HepG2 (cell line): Measurements from ENCODE around the gene IAPP. TPM values are rescaled to one million over a fixed set of nuclear protein-coding genes. Genes with fewer than 3 reads are reported as not detected.

ENCODE experiments used
- ATAC-seq: fragments of 200-7000 bp; cut with Tn5 transposase; 3 replicates; pipeline ENCODE4 v1.9.1; 2020; ENCODE audit warnings: mild to moderate bottlenecking, moderate library complexity
- BruUV-seq: library from RNA; stranded (reverse); fragments of 400-500 nt; replicated peaks from 2 replicates; lab custom pipeline; 2021; lab: Mats Ljungman, UMichigan
- CTCF ChIA-PET: fragments of 300-600 bp; formaldehyde crosslinking; extraction: SDS; loops from one replicate; lab custom pipeline; 2021; ENCODE audit warnings: low total read pairs, inconsistent platforms, low intra/inter-chr PET ratio; lab: Yijun Ruan, JAX
- POLR2A ChIA-PET: fragments of 350-600 bp; sonication (Branson Sonifier 250); formaldehyde crosslinking; loops from one replicate; lab custom pipeline; 2020; ENCODE audit warnings: antibody characterized with exemption, inconsistent platforms; lab: Yijun Ruan, JAX
- DNase-seq: peaks from one replicate; pipeline ENCODE4 v3.0.0-alpha.2; 2015; ENCODE audit warnings: low spot score
- FAIRE-seq: peaks from 3 replicates; lab custom pipeline; 2011; peaks lifted over from hg19 to GRCh38; lab: Jason Lieb, UNC
- H2AFZ ChIP-seq: one replicate; pipeline ENCODE4 v1.6.1; 2011; ENCODE audit warnings: low read length, inconsistent platforms
- H3K27ac ChIP-seq: fragments of 300-600 bp; 3 replicates; pipeline ENCODE4 v1.8.0; 2011; ENCODE audit warnings: mixed run types, mild to moderate bottlenecking, mixed read lengths, low read length, inconsistent platforms; ENCODE audit not compliant: insufficient read depth; ENCODE audit errors: extremely low read length
- H3K27me3 ChIP-seq, 2 experiments: fragments of 200-600 bp in 1 of 2; 2 replicates in 1 of 2; 3 replicates in 1 of 2; pipeline versions ENCODE4 v1.6.0 to v1.8.0; 2011; ENCODE audit warnings: low read length in 2 of 2, mild to moderate bottlenecking in 2 of 2, moderate library complexity in 2 of 2, inconsistent platforms in 1 of 2; ENCODE audit not compliant: insufficient read depth in 2 of 2, control insufficient read depth in 1 of 2
- H3K36me3 ChIP-seq, 2 experiments: fragments of 200-600 bp in 1 of 2; replicated peaks in 1 of 2; 2 replicates in 1 of 2; 3 replicates in 1 of 2; pipeline versions ENCODE4 v1.5.1 to v1.8.0; 2011; ENCODE audit warnings: low read length in 2 of 2, inconsistent platforms in 1 of 2; ENCODE audit not compliant: insufficient read depth in 2 of 2, control insufficient read depth in 1 of 2
- H3K4me1 ChIP-seq: 2 replicates; pipeline ENCODE4 v1.5.1; 2012; ENCODE audit warnings: low read length, inconsistent platforms; ENCODE audit not compliant: insufficient read depth
- H3K4me2 ChIP-seq: 2 replicates; pipeline ENCODE4 v1.6.0; 2011; ENCODE audit warnings: low read depth, low read length, inconsistent platforms
- H3K4me3 ChIP-seq, 3 experiments: fragments of 200-600 bp in 1 of 3; sonication (generic), shearing (Covaris generic) in 1 of 3; replicated peaks in 1 of 3; 2 replicates each; pipeline ENCODE4 v1.5.1; 2011 to 2016; ENCODE audit warnings: low read length in 3 of 3, inconsistent platforms in 2 of 3, low read depth in 2 of 3, mild to moderate bottlenecking in 2 of 3, control low read depth in 1 of 3, mixed read lengths in 1 of 3; ENCODE audit not compliant: insufficient read depth in 1 of 3
- H3K79me2 ChIP-seq: one replicate; pipeline ENCODE4 v1.6.1; 2011; ENCODE audit warnings: low read length, inconsistent platforms; ENCODE audit not compliant: insufficient read depth
- H3K9ac ChIP-seq: 2 replicates; pipeline ENCODE4 v1.6.0; 2011; ENCODE audit warnings: mild to moderate bottlenecking, low read depth, low read length, inconsistent platforms; ENCODE audit not compliant: insufficient read depth
- H3K9me3 ChIP-seq: 2 replicates; pipeline ENCODE4 v1.5.1; 2012; ENCODE audit warnings: mild to moderate bottlenecking, low read length
- H4K20me1 ChIP-seq: 2 replicates; pipeline ENCODE4 v1.6.0; 2011; ENCODE audit warnings: inconsistent platforms, mild to moderate bottlenecking, low read length, moderate library complexity; ENCODE audit not compliant: insufficient read depth
- AKAP8 ChIP-seq: sonication (generic); formaldehyde crosslinking; IDR thresholded peaks from 2 replicates; pipeline ENCODE4 v1.5.1; 2020; ENCODE audit warnings: mild to moderate bottlenecking, missing genetic modification reagents
- DRAP1 ChIP-seq: IDR thresholded peaks from 2 replicates; pipeline ENCODE4 v1.6.1; 2016; ENCODE audit warnings: missing genetic modification reagents, missing compliant biosample characterization
- FOXC1 ChIP-seq: sonication (generic); formaldehyde crosslinking; IDR thresholded peaks from 2 replicates; pipeline ENCODE4 v1.8.0; 2022; ENCODE audit warnings: mild to moderate bottlenecking, missing genetic modification reagents, borderline replicate concordance
- FOXJ3 ChIP-seq: sonication (generic); formaldehyde crosslinking; IDR thresholded peaks from 2 replicates; pipeline ENCODE4 v1.4.0; 2020; ENCODE audit warnings: missing genetic modification reagents, mild to moderate bottlenecking, borderline replicate concordance
- FOXP1 ChIP-seq, 2 experiments: fragments of 450-650 bp in 1 of 2; IDR thresholded peaks; 2 replicates each; pipeline ENCODE4 v1.6.1; 2017 to 2018; ENCODE audit warnings: antibody characterized with exemption in 1 of 2
- FOXP4 ChIP-seq: sonication (generic); formaldehyde crosslinking; IDR thresholded peaks from 2 replicates; pipeline ENCODE4 v1.4.0; 2020; ENCODE audit warnings: missing genetic modification reagents
- GATAD1 ChIP-seq: IDR thresholded peaks from 2 replicates; pipeline ENCODE4 v1.6.1; 2016; ENCODE audit warnings: missing genetic modification reagents, missing compliant biosample characterization
- MAF1 ChIP-seq: sonication (generic); formaldehyde crosslinking; IDR thresholded peaks from 2 replicates; pipeline ENCODE4 v1.5.0; 2020; ENCODE audit warnings: missing genetic modification reagents, borderline replicate concordance
- MIER2 ChIP-seq: IDR thresholded peaks from 2 replicates; pipeline ENCODE4 v1.6.1; 2016; ENCODE audit warnings: missing biosample characterization, missing genetic modification reagents
- MIXL1 ChIP-seq: IDR thresholded peaks from 2 replicates; pipeline ENCODE4 v1.6.1; 2016
- NBN ChIP-seq: fragments of 450-650 bp; conservative IDR thresholded peaks from 2 replicates; pipeline ENCODE4 v1.6.1; 2017
- NCOA2 ChIP-seq: sonication (generic); formaldehyde crosslinking; IDR thresholded peaks from 2 replicates; pipeline ENCODE4 v1.8.0; 2022; ENCODE audit warnings: inconsistent platforms
- NFE2 ChIP-seq: sonication (generic); formaldehyde crosslinking; IDR thresholded peaks from 2 replicates; pipeline ENCODE4 v1.4.0; 2020; ENCODE audit warnings: missing genetic modification reagents
- RXRB ChIP-seq: IDR thresholded peaks from 2 replicates; pipeline ENCODE4 v1.6.1; 2016; ENCODE audit warnings: borderline replicate concordance, missing genetic modification reagents, missing compliant biosample characterization
- SKI ChIP-seq: fragments of 450-650 bp; IDR thresholded peaks from one replicate; pipeline ENCODE4 v1.6.1; 2018; ENCODE audit warnings: mild to moderate bottlenecking; ENCODE audit not compliant: partially characterized antibody
- SOX5 ChIP-seq: IDR thresholded peaks from 2 replicates; pipeline ENCODE4 v1.6.1; 2016; ENCODE audit warnings: borderline replicate concordance
- SOX6 ChIP-seq, 2 experiments: fragments of 450-650 bp in 1 of 2; sonication (generic) in 1 of 2; formaldehyde crosslinking in 1 of 2; IDR thresholded peaks; 2 replicates each; pipeline versions ENCODE4 v1.4.0 to v1.6.1; 2017 to 2020; ENCODE audit warnings: antibody characterized with exemption in 1 of 2, mild to moderate bottlenecking in 1 of 2, missing genetic modification reagents in 1 of 2
- SRSF1 ChIP-seq: fragments of 200-400 bp; formaldehyde crosslinking; optimal IDR thresholded peaks from 2 replicates; pipeline ENCODE3; 2017; ENCODE audit warnings: mild to moderate bottlenecking, low read depth, low read length, moderate library complexity
- TEF ChIP-seq: sonication (generic); formaldehyde crosslinking; IDR thresholded peaks from 2 replicates; pipeline ENCODE4 v1.5.0; 2020; ENCODE audit warnings: missing genetic modification reagents
- ZBTB14 ChIP-seq: sonication (generic); formaldehyde crosslinking; IDR thresholded peaks from 2 replicates; pipeline ENCODE4 v1.4.0; 2020; ENCODE audit warnings: missing genetic modification reagents
- WGBS: methylation state at CpG from one replicate; pipeline ENCODE4 v1.1.6; 2017; ENCODE audit warnings: low lambda C conversion rate; 5-methylcytosine and 5-hydroxymethylcytosine counted together
- in situ Hi-C: cut with HindIII; loops from 2 replicates; pipeline ENCODE4 v1.10.0; 2017; ENCODE audit warnings: low pct_unique_long_range_greater_than_20kb; ENCODE audit not compliant: extremely low pct_ligation_motif_present
- intact Hi-C: fragments of 100-400 bp; cut with micrococcal nuclease; formaldehyde crosslinking; loops from one replicate; pipeline ENCODE4 v1.10.0; 2022; ENCODE audit not compliant: unreplicated experiment
- polyA plus RNA-seq, 8 experiments: library from polyadenylated mRNA; depleted of rRNA in 3 of 8; stranded (reverse) in 7 of 8; unstranded in 1 of 8; fragments of >200 nt; fragmentation: Illumina TruSeq in 4 of 8; extraction: Trizol in 4 of 8; gene quantifications; 2 replicates each; pipeline versions ENCODE4 v1.2.1 to v1.2.3, GENCODE V29; 2011 to 2016; ENCODE audit warnings: low read depth in 4 of 8, missing spikeins in 1 of 8, mixed read lengths in 1 of 8; ENCODE audit not compliant: insufficient read depth in 1 of 8
- total RNA-seq, 5 experiments: library from RNA; depleted of rRNA; stranded (reverse); fragments of >200 nt; fragmentation: Illumina TruSeq; extraction: Trizol; gene quantifications; 2 replicates each; pipeline ENCODE4 v1.2.3, GENCODE V29; 2016; ENCODE audit warnings: low read depth in 1 of 5

IAPP gene
- total and polyA plus RNA-seq, 2 of the 13 experiments (the other 11 are each of a cell fraction or from before 2014, with no cell fraction given) = not detected

GRCh38 chr12:21346542-21347205, 26.0 kb upstream of the IAPP start (continued):
- TF ChIP-seq AKAP8 (no peak), FOXC1 (CRISPR knock-in tag) (no peak), ZBTB14 (CRISPR knock-in tag) (no peak), FOXP1 (IDR thresholded peaks at IDR 0.05) (no peak), FOXP1 (CRISPR knock-in tag; IDR thresholded peaks at IDR 0.05) (no peak)

GRCh38 chr12:21350975-21351374, 21.7 kb upstream of the IAPP start:
- Histone ChIP-seq H3K4me3 (no peak overlapping the region), H2AFZ (no peak overlapping the region), H3K27ac (no peak overlapping the region), H3K9ac (no peak overlapping the region), H3K79me2 (no peaks in the 10 kb centered on the region), H3K36me3 (no peaks in the 10 kb centered on the region), H4K20me1 (no peaks in the 10 kb centered on the region), H3K4me2 (peak overlapping the region; percentile 18; the same call in 1 of the 2 replicates), H3K27me3 (peaks cover 0 to 7% of the 10 kb centered on the region in 2 experiments; a peak in 1 of 5 replicates), H3K9me3 (no peaks in the 10 kb centered on the region), H3K4me1 (peaks cover 12% of the 10 kb centered on the region)
- intact Hi-C loops (loop anchor here (1.0 kb wide), 1 partner anchor 86 kb away; the partner anchor contains the start of gene PYROXD1), in situ Hi-C loops (no loop called here)
- WGBS = 0% methylated on average over 1 of the region's 1 CpG
- peak; percentile 75 for DNase-seq
- peak; percentile 100 for ATAC-seq
- ChIA-PET POLR2A (no interaction called here), CTCF (no interaction called here)
- FAIRE-seq = peak; percentile 23
- no TSS peak for BruUV-seq
- TF ChIP-seq FOXP4 (CRISPR knock-in tag) = peak; percentile 79
- peak; percentile 54; the same call in 1 of the 2 replicates for TF ChIP-seq MIER2
- peak; percentile 82 for TF ChIP-seq SOX5
- peak; percentile 46; the same call in 1 of the 2 replicates for TF ChIP-seq FOXJ3
- no peak for TF ChIP-seq TEF (CRISPR knock-in tag)
- TF ChIP-seq SOX6 (IDR thresholded peaks at IDR 0.05) = no peak
- peak; percentile 69 for TF ChIP-seq SOX6 (CRISPR knock-in tag; IDR thresholded peaks at IDR 0.05)
- TF ChIP-seq RXRB = peak; percentile 90
- TF ChIP-seq NBN = no peak
- TF ChIP-seq NCOA2 (CRISPR knock-in tag) = peak; percentile 52; the same call in 1 of the 2 replicates
- TF ChIP-seq SKI = peak; percentile 40
- peak; percentile 86; the same call in 1 of the 2 replicates for TF ChIP-seq NFE2 (CRISPR knock-in tag)
- peak; percentile 19; the same call in 1 of the 2 replicates for TF ChIP-seq DRAP1 (CRISPR knock-in tag)
- TF ChIP-seq MAF1 (CRISPR knock-in tag) = no peak
- peak; percentile 26; the same call in 1 of the 2 replicates for TF ChIP-seq GATAD1 (CRISPR knock-in tag)
- peak; percentile 40 for TF ChIP-seq MIXL1 (CRISPR knock-in tag)
- no peak for TF ChIP-seq SRSF1
